ENCODE measurements around the gene BUD23.
"Not testable (repeated sequence)": the region's sequence is repeated elsewhere in the genome, so short reads cannot be mapped to it uniquely, and the experiment has no call there.

BUD23 gene

DNA sequence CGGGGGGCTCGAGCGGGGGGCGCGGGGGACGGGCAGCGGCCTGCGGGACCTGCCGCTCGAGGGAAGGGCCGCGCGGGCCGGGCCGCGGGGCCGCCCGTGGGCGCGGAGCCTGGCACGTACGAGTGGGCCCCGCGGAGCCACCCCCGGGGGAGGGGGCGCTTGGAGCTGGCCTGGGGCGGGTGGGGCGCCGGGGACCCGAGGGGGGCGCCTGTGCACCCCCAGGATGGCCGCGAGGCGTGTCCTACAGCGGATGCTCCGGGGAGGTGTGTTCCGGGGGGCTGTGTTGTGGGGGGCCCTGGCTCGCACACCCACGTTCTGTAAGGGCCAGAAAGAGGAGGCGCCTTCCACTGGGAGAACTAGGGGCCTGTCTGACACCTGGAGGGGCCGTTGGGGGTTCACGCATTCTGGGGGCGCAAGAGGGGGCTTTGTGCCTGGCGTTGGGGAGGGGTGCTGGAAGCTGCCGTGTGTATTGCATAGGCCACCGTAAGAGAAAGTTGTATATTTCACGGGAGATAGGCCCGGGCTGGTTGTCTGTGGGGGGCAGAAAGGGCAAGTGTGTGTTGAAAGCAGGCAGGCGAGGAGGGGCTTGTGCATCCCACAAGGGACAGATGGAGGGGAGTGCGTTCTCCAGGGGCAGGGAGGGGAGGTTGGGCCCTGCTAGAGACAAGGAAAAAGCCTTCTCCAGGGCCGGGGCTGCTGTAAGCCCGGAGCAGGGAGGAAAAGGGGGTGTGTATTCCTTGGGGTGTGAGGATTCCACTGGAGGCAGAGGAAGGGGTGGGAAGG lies 15.1 kb upstream of the BUD23 start:
- DNase-seq (ENCODE audit: low read depth, low spot score), result no peak

DNA sequence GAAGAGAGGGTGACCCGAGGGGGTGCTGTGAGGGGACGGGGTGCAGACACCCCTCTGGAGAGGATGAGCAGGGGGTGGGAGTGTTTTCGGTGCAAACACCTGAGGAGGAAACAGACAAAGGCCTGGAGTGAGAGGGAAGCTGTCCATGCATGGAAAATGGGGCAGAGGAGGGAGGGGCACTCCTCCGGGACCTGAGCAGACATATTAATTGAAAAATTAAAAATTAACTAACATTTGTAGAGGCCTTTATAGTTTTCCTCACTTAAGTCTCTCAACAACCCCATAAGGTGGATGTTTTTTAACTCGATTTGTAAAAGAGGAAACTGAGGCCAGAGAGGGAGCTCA lies 14.5 kb upstream of the BUD23 start:
- no peak for DNase-seq (ENCODE audit: low read depth, low spot score)

DNA sequence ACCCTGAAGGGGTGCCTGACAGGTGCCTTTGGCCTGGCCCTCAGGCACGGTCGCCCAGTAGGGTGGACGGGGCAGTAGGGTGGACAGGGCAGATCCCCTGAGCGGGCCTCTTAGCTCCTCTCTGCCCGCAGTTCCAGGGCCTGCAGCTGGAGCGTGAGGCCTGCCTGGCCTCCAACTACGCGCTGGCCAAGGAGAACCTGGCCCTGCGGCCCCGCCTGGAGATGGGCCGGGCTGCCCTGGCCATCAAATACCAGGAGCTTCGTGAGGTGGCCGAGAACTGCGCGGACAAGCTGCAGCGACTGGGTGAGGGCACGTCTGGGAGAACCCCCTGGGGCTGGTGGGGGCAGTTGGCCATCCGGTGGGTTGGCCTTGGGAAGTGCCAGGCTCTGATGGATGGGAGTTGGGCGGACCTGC lies 14.1 kb upstream of the BUD23 start:
- no peak for DNase-seq (ENCODE audit: low read depth, low spot score)

DNA sequence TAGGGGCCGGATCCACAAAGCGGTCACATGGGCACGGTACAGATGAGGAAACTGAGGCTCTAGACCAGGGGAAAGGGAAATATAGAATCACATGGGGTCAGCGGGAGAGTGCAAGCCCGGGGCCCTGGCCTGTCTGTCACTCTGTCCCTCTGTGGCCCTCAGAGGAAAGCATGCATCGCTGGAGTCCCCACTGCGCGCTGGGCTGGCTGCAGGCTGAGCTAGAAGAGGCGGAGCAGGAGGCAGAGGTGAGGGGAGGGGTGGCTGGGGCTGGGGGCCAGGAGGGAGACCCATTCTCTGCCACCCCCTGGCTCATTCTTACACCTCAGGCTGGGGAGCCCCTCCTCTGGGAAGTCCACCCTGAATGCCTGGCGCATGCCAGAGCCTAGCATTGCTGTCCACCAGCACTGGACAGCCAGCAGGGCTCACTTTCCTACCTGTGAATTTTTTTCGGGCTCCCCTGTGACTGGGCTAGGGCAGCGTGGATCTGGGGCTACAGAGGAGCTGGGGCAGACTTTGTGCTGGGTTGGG lies 13.5 kb upstream of the BUD23 start:
- no peak for DNase-seq (ENCODE audit: low read depth, low spot score)

DNA sequence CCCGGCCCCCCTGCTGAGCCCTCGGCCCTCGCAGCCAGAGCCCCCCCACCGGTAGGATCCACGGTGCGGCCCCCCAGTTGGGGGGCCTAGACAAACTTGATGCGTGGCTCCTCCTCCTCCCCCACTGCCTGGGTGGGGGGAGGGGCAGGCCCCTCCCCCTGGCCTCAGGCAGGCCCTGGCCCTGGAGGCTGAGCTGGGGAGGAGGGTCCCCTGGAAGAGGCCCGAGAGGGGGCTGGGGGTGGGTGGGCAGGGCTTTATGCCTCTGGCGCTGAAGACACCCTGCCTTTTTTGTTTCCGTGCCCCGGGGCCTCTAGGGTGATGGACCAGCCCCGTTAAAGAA lies 12.1 kb upstream of the BUD23 start:
- no peak for DNase-seq (ENCODE audit: low read depth, low spot score)

DNA sequence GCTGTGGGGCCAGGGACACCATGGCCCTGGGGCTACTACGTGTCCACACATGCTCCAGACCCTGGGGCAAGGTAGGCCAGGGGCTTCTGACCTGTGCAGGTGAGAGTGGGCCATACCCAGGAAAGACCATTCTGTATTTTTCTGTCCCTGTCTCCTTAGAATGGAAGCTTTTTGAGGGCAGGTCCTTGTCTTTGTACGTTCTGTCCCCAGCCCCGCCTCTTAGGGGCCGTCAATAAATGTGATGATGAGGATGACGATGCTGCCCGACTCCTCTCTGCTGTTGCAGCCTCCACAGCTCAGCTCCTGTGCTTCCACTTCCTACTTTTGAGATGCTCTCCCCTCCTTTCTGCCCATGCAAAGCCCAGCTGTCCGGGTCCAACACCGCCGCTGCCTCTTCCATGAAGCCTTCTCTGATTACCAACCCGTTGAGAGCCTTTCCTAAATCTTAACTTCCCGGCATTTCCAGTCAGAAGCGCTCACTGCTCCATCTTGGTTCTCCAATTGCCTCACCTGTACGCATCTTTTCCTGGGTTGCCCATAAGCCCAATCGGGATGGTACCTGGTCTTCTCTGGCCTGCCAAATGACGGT lies 11.4 kb upstream of the BUD23 start:
- DNase-seq (ENCODE audit: low read depth, low spot score), result no peak

DNA sequence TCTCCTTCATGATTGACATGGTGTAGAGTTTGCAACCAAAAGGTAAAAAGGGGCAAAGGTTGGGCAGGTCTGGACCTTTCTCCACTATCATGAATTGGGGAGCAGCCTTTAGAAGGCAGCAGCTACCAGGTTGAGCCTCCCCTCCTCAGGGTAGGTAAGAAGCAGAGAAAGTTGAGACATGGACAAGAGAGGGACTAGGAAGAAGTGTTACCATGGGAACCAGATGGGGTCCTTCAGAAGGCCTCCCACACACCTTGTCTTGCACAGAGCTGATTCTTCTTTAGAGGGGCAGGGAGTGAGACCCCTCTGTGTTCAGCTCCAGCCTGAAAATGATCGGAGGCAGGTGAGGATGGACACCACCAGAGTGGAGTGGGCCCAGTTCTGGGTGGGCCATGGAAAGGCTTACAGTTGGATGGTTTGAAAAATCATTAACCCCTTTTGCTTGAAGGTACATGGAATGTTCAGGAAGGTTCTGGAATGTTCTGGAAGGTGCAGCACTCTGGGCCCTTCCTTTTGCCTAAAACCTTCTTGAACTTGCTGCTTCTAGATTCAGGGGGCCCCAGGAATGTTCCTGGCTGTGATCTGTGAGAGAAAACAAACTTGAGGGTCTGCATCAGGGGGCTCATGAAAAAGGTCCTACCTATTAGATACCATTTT lies 8.8 kb upstream of the BUD23 start:
- no peak for DNase-seq (ENCODE audit: low read depth, low spot score)

DNA sequence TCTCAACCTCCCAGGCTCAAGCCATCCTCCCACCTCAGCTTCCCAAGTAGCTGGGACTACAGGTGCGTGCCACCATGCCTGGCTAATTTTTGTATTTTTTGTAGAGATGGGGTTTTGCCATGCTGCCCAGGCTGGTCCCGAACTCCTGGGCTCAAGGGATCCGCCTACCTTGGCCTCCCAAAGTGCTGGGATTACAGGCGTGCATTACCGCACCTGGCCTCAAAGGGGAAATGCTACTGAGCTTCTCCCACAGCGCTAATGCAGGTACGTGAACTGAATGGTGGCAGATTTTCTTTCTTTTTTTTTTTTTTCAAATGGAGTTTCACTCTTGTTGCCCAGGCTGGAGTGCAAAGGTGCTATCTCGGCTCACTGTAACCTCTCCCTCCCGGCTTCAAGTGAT lies 7.3 kb upstream of the BUD23 start:
- not testable (repeated sequence) for DNase-seq (ENCODE audit: low read depth, low spot score)

DNA sequence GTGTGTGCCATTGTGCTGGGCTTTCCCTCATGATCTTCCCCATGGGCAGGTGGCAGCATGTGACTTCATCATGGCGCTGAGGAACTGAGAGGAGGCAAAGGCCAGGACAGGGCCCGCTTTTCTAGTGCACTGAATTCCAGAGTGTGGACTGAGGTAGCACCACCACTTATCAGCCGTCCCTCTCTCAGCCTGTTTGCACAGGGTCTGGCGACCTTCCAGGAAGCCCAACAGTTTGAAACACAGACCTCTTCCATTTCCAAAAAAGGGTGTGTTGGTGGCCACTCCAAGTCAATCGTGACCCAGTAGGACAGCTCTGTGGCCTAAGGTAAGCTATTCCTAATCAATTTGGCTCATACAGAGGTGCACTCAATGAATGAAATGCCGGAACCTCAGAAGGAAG lies 4.5 kb upstream of the BUD23 start:
- no peak for DNase-seq (ENCODE audit: low read depth, low spot score)

DNA sequence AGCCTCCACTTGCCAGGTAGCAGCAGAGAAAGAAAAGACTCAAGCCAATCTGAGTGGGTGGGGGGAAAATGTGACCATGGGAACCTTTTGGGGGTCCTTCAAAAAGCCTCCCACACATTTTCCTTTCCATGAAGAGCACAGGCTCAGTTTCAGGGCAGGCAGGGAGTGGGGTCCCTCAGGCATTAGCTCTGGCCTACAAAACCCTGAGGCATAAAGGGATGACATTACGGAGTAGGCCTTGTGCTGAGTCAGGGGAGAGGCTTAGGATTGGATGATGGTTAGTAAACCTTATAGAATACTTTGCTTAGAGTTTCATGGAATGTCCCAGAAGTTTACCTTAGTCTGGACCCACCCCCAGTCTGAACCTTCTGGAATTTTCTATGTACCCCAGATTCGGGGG lies 3.7 kb upstream of the BUD23 start:
- no peak for DNase-seq (ENCODE audit: low read depth, low spot score)

DNA sequence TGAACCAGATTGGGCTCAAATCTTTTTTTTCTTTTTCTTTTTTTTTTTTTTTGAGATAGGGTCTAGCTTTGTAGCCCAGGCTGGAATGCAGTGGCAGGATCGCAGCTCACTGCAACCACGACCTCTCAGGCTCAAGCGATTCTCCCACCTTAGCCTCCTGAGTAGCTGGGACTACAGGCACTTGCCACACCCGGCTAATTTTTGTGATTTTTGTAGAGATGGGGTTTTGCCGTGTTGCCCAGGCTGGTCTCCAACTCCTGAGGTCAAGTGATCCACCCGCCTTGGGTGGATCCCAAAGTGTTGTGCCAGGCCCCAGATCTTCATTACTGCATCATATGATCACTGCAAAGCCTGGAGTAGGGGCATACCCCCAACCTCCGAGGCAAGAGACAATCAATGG lies 2.9 kb upstream of the BUD23 start:
- DNase-seq (ENCODE audit: low read depth, low spot score), result no peak

DNA sequence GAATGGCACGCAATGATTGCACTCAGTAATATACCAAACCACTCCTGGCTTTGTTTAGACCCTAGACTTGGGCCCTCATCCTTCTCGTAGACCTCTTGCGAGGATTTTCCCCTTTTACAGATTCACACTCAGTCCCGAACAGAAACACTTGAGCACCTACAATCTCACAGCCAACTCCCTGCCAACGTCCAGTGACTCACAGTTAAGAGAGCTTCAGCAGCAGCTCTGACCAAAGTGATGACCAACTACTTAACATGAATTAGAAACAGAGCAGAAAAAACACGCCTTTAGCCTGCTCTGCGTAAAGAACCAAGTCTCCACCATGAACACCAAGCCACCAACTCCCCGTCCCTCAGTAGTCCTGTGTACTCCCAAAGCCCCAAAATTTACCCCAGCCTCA lies 2.4 kb upstream of the BUD23 start:
- no peak for DNase-seq (ENCODE audit: low read depth, low spot score)

DNA sequence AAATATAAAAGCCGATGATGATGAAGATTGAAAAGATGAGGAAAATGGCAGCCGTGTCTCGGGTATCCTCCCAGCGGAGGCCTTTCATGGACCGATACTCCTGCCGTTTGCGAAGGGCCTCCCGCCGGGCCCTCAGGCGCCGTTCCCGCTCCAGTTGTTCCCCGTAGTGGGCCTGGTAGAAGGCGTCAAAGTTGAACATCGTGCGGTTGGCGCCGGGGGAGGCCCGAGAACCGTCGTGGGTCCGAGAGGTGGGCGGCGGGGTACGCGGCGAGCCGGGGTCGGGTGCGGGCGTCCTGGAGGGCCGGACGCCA lies 697 bp upstream of the BUD23 start:
- no peak for DNase-seq (ENCODE audit: low read depth, low spot score)

DNA sequence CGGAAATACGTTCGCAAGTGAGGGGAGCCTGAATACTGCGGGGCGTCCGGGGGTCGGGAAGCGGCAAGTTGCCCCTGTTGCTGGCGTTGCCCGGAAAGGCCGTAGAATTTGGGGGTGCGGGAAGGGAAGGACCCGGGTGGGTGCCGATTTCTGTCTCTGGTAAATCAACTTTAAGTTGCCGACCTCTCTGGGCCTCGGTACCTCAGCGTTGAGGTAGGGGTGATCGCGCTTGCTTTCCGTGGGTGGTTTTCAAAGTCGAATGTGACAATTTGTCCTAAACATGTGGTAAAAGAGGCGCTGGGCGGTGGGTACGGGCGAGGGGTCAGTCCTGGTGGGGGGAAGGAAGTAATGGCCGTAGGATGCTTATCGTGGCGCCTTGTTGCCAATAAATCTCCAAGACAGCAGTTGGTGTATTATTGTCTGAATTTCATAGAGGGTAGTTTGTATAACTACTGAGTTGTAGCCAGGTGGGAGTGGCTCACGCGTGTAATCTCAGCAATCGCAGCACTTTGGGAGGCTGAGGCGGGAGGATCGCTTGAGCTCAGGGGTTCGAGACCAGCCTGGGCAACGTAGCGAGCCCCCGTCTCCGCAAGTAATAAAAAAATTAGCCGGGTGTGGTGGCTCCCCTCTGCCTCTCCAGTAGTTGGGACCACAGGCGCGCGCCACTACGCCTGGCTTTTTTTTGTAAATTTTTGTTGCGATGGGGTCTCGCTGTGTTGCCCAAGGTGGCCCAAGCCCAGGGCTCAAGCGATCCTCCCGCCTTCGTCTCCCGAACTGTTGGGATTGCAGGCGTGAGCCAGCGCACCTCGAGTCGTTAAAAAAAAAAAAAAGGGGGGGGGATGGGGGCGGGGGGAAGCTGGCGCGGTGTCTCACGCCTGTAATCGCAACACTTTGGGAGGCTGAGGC lies 644 bp downstream of the BUD23 start:
- DNase-seq (ENCODE audit: low read depth, low spot score), result no peak

DNA sequence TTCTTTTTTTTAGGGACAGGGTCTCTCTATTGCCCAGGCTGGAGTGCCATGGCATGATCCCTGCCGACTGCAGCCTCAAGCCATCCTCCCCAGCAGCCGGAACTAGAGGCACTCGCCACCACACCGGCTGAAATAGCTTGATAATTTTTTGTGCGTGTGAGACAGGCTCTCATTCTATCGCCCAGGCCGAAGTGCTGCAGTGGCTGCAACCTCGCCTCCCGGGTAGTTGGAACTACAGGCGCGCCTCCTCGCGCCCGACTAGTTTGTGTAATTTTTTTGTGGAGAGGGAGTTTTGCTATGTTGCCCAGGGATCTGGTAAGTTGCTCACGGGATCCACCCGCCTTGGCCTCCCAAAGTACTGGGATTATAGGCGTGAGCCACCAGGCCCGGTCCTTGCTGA lies 1.9 kb downstream of the BUD23 start:
- DNase-seq (ENCODE audit: low read depth, low spot score), result no peak

DNA sequence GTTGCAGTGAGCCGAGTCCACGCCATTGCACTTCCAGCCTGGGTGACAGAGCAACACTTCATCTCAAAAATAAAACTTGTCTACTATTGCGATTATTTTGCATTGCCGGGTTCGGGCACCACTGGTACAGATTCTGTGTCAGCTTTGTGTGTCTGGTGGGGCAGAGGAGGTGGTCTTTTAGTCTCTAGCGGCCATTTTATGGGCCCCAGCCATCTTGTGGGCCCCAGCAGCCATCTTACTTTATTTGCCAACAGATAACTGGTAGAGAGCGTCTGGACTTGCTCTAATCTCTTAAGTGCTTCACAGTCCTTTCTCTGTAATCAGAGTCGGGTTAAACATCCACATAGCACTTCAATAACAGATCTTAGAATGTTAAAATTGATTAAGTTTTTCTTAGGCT lies 4.9 kb downstream of the BUD23 start:
- no peak for DNase-seq (ENCODE audit: low read depth, low spot score)

DNA sequence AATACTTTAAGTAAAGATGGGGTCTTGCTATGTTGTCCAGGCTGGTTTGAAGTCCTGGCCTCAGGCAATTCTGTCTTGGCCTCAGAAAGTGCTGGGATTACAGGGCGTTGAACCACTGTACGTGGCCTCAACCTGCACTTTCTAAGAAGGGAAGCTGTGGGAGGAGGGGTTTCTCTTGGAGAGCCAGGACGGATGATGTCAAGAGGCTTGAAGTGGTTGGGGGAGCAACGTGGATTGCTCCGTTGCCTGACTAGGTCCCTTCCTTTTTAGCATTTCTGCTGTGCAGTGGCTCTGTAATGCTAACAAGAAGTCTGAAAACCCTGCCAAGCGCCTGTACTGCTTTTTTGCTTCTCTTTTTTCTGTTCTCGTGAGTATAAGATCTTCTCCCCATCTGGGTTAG lies 7.2 kb downstream of the BUD23 start:
- DNase-seq (ENCODE audit: low read depth, low spot score), result no peak

DNA sequence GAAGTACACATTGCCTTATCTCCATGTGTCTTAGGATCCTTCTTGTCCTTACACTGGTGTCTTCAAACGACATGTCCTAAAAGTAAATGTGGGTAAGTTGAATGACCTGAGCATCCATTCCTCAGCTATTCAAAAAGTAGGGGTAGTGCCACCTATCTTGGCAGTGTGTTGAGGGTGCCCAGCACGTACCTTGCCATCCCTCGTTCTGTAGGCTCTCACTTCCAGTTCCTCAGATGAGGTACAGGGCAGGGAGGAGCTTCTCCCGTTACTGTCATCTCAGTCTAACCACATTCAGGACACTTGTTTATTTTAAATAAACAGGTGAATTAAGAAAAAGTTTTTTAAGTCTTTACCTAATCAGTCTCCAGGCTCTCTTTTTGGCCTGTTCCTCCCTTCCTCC lies 13.0 kb downstream of the BUD23 start:
- DNase-seq (ENCODE audit: low read depth, low spot score), result no peak

DNA sequence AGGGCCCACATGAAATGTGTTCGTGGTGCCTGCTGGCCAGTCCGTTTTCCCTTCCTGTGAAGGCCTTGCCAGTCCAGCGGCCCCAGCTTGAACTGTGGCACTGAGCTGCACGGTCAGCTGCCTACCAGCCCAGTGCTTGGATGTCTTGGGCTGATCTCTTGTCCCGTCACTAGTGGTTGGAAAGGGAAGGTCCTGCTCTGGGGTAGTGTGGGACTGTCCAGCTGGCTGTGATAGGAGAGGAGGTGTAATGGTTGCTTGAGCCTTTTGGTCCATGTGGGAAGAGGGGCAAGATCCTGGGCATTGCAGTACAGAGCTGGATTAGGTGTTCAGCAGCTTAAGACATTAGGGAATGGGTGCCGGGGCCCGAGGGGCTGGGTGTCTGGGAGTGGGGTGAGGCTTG lies 15.0 kb downstream of the BUD23 start:
- DNase-seq (ENCODE audit: low read depth, low spot score), result no peak

DNA sequence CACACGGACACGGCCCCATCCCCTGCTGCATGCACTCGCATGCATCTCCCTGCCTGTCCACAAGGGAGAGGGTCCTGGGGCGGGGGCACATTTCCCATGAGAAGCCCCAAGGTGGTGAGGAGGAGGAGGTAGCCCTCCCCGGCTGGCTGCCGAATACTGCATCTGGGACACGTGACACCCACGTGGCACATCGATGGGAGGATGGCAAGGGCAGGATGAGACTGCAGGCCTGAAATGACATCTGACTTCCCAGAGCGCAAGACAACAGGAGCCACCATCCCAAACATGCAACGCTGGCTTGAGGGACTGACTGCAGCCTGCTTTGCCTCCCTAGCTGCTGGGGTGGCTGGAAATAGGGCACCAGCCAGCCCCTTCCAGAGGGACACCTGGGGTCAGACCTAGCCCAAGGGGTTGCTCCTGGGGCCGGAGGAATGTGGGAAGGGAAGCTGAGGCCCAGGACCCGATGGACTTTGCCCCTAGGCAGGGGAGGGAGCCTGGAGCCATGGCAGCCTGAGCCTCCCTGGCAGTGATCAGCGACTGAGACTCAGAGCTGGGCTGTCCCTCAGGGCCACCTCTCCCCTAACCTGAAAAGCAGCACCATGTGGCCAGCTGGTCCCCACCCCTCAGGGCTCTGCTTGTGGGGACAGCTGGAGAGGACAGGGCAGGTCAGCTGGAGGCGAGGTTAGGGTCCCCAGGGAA lies 16.1 kb downstream of the BUD23 start:
- no peak for DNase-seq (ENCODE audit: low read depth, low spot score)

DNA sequence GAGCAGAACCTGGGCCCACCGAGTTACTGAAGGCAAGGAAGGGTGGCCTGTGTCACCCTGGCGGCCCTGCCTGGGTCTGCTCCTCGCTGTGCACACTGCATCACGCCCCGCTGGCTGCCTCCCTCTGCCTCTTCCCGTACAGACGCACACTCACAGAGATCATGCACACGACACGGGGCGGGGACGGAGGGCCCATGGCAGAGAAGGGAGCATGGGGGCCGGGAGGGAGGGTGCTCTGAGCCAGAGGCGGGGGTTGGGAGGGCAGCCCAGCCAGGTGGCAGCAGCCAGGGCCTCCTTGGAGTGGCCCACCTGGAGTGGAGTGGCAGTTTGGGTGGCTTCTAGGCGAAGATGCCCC lies 16.6 kb downstream of the BUD23 start:
- DNase-seq (ENCODE audit: low read depth, low spot score), result no peak

All from activated CD4-positive, CD25-positive, alpha-beta regulatory T cell treated with anti-CD3 and anti-CD28 coated beads, Interleukin-2, amount 50 U/mL, for 16 hours (primary cell).